Measurements from ENCODE around the gene ZNF592. TPM values are rescaled to one million over a fixed set of nuclear protein-coding genes. Genes with fewer than 3 reads are reported as not detected.
A peak's percentile ranks its signal among the peaks of the same experiment; 100 is the strongest.

Gene ZNF592
- total and polyA plus RNA-seq, 7 donors = 6.0 to 20.4 (median 13.6) TPM

- Histone ChIP-seq H3K36me3 (peaks cover 0 to 24% (median 9%) of the 10 kb centered on the region in 4 donors), H3K27ac (peak overlapping the region in 2 of 4 donors; percentile 11 to 28), H3K27me3 (no peaks in the 10 kb centered on the region), H3K4me1 (peaks cover 0 to 21% (median 16%) of the 10 kb centered on the region in 4 donors), H3K4me3 (no peak overlapping the region), H3K9me3 (no peaks in the 10 kb centered on the region)
- intact Hi-C loops (cut with DNase I) = no loop called here
- WGBS, 2 donors = 72 to 84% methylated on average over 2 of the region's 2 CpGs
- TF ChIP-seq CTCF (IDR thresholded peaks at IDR 0.05) (no peak), POLR2AphosphoS5 (IDR thresholded peaks at IDR 0.05) (no peak), EP300 (IDR thresholded peaks at IDR 0.05) (no peak), POLR2A (IDR thresholded peaks at IDR 0.05) (no peak)
- no peak for DNase-seq
Measured at GRCh38 chr15:84772467-84772866, 24.1 kb downstream of the ZNF592 start.

GRCh38 chr15:84773716-84774115, 25.3 kb downstream of the ZNF592 start:
- Histone ChIP-seq H3K36me3 (peaks cover 0 to 20% (median 9%) of the 10 kb centered on the region in 4 donors), H3K4me3 (no peak overlapping the region), H3K4me1 (peaks cover 0 to 21% (median 17%) of the 10 kb centered on the region in 4 donors), H3K9me3 (no peaks in the 10 kb centered on the region), H3K27ac (no peak overlapping the region), H3K27me3 (no peaks in the 10 kb centered on the region)
- intact Hi-C loops (cut with DNase I) = no loop called here
- no peak for TF ChIP-seq CTCF (IDR thresholded peaks at IDR 0.05)
- no peak for DNase-seq
- WGBS, 2 donors = 80 to 90% methylated on average over 3 of the region's 3 CpGs

- peaks cover 0 to 29% (median 20%) of the 10 kb centered on the region in 4 donors for H3K4me1 ChIP-seq
Measured at GRCh38 chr15:84775867-84776449, 27.6 kb downstream of the ZNF592 start.

GRCh38 chr15:84778194-84778593, 29.8 kb downstream of the ZNF592 start:
- Histone ChIP-seq H3K9me3 (no peaks in the 10 kb centered on the region), H3K27ac (no peak overlapping the region), H3K4me1 (peaks cover 0 to 14% (median 7%) of the 10 kb centered on the region in 4 donors), H3K36me3 (peaks cover 3 to 37% (median 14%) of the 10 kb centered on the region in 4 donors), H3K4me3 (no peak overlapping the region), H3K27me3 (no peaks in the 10 kb centered on the region)
- no peak for DNase-seq
- TF ChIP-seq EP300 (IDR thresholded peaks at IDR 0.05) = no peak
- no peak for TF ChIP-seq POLR2A (IDR thresholded peaks at IDR 0.05)
- TF ChIP-seq CTCF (IDR thresholded peaks at IDR 0.05) = no peak
- TF ChIP-seq POLR2AphosphoS5 (IDR thresholded peaks at IDR 0.05) = no peak
- intact Hi-C loops (cut with DNase I) = no loop called here
- 92 to 93% methylated on average over 13 of the region's 13 CpGs for WGBS, 2 donors

More at GRCh38 chr15:84775867-84776449, 27.6 kb downstream of the ZNF592 start:
- 96 to 97% methylated on average over 1 of the region's 1 CpG for WGBS, 2 donors
- intact Hi-C loops (cut with DNase I) = no loop called here
- TF ChIP-seq POLR2A (IDR thresholded peaks at IDR 0.05) (no peak), CTCF (IDR thresholded peaks at IDR 0.05) (no peak), POLR2AphosphoS5 (IDR thresholded peaks at IDR 0.05) (no peak), EP300 (IDR thresholded peaks at IDR 0.05) (no peak)
- Histone ChIP-seq H3K27ac (no peak overlapping the region), H3K27me3 (no peaks in the 10 kb centered on the region), H3K36me3 (peaks cover 0 to 20% (median 5%) of the 10 kb centered on the region in 4 donors), H3K9me3 (no peaks in the 10 kb centered on the region), H3K4me3 (no peak overlapping the region)
- no peak for DNase-seq

GRCh38 chr15:84780492-84780891, 32.1 kb downstream of the ZNF592 start:
- WGBS, 2 donors = 91 to 96% methylated on average over 3 of the region's 3 CpGs
- Histone ChIP-seq H3K27ac (no peak overlapping the region), H3K4me1 (peaks cover 0 to 17% (median 13%) of the 10 kb centered on the region in 4 donors), H3K4me3 (no peak overlapping the region), H3K9me3 (no peaks in the 10 kb centered on the region), H3K27me3 (no peaks in the 10 kb centered on the region), H3K36me3 (peaks cover 19 to 50% (median 35%) of the 10 kb centered on the region in 4 donors)
- intact Hi-C loops (cut with DNase I) = no loop called here
- DNase-seq = no peak
- TF ChIP-seq CTCF (IDR thresholded peaks at IDR 0.05) (no peak), POLR2AphosphoS5 (IDR thresholded peaks at IDR 0.05) (no peak), EP300 (IDR thresholded peaks at IDR 0.05) (no peak), POLR2A (IDR thresholded peaks at IDR 0.05) (no peak)

Data from sigmoid colon (tissue), 7 donors.